ENCODE data around the gene MNAT1. TPM values are rescaled to one million over a fixed set of nuclear protein-coding genes. Genes with fewer than 3 reads are reported as not detected.

The MNAT1 gene
- total RNA-seq, 1 experiment from 2014 or later = 79.7 TPM

DNA sequence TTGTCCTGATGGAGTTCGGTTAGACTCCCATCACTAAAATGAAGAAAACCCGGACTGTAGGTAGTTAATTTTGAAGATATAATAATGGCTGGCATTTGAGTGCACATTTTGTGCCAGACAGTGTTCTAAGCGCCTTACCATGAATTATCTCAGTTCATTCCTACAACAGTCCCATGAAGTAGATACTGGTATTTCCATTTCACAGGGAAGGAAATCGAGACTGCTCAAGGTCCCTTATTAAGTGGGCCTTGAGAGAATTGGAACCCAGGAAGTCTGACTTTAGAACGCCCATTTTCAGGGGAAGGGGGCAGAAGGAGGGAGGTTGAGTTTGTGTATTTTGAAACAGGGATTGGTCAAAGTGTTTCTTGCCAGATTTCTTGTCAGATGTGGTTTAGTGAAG lies 855 bp downstream of the MNAT1 start:
- Histone ChIP-seq H3F3A (ENCODE audit: insufficient read depth, low read depth) (no peaks in the 10 kb centered on the region; the same call in 1 of the 2 replicates), H3K27ac (peak overlapping the region; percentile 31; the same call in 1 of the 2 replicates), H3K36me3 (ENCODE audit: low read depth) (no peaks in the 10 kb centered on the region), H4K20me1 (ENCODE audit: insufficient read depth) (no peaks in the 10 kb centered on the region), H2AFZ (peak overlapping the region; percentile 93), H3K9me3 (ENCODE audit: insufficient read depth, low read depth) (no peaks in the 10 kb centered on the region), H3K27me3 (ENCODE audit: insufficient read depth, low read depth) (no peaks in the 10 kb centered on the region), H3K4me2 (peak overlapping the region; percentile 85), H3K4me1 (replicated peaks; ENCODE audit: insufficient read depth) (peaks cover 24% of the 10 kb centered on the region), H3K4me3 (peak overlapping the region; percentile 73), H3K9me2 (ENCODE audit: insufficient read depth) (no peaks in the 10 kb centered on the region), H3K79me2 (ENCODE audit: low read depth) (peaks cover 59% of the 10 kb centered on the region)
- CTCF ChIA-PET = no interaction called here
- DNase-seq = no peak
- no TSS peak for BruUV-seq (replicated peaks)
- intact Hi-C loops (cut with micrococcal nuclease; ENCODE audit: unreplicated experiment) = loop anchor here (5.0 kb wide), 1 partner anchor 247 kb away; the partner anchor contains the start of genes SLC38A6 and TRMT5
- POLR2A ChIA-PET (ENCODE audit: unreplicated experiment) = interaction anchor here (0.6 kb wide), 1 partner anchor 17 kb away, joined by 4 read pairs; no protein-coding TSS in a partner anchor
- TF ChIP-seq EZH2 (IDR thresholded peaks at IDR 0.05; ENCODE audit: low read depth) = no peak
- TF ChIP-seq, protein P1, sequence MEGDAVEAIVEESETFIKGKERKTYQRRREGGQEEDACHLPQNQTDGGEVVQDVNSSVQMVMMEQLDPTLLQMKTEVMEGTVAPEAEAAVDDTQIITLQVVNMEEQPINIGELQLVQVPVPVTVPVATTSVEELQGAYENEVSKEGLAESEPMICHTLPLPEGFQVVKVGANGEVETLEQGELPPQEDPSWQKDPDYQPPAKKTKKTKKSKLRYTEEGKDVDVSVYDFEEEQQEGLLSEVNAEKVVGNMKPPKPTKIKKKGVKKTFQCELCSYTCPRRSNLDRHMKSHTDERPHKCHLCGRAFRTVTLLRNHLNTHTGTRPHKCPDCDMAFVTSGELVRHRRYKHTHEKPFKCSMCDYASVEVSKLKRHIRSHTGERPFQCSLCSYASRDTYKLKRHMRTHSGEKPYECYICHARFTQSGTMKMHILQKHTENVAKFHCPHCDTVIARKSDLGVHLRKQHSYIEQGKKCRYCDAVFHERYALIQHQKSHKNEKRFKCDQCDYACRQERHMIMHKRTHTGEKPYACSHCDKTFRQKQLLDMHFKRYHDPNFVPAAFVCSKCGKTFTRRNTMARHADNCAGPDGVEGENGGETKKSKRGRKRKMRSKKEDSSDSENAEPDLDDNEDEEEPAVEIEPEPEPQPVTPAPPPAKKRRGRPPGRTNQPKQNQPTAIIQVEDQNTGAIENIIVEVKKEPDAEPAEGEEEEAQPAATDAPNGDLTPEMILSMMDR (conservative IDR thresholded peaks at IDR 0.05) = no peak

DNA sequence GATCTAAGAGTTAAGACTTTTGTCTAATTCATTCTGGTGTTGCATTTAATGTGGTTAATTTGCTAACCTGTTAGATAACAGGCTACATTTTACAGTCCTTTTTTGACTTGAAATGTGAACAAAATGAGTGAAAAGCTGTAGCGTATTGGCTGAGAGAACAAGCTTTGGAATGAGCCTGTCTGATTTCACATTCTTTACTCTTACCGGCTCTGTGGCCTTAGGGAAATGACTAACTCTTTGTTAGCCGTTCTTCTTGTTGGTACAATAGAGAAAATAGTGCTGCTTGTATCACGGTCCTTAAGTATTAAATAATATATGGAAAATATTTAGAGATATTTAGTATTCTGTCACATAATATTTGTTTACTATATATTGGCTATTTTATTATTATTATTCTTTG lies 1.9 kb downstream of the MNAT1 start:
- Histone ChIP-seq H3K9me2 (ENCODE audit: insufficient read depth) (no peaks in the 10 kb centered on the region), H3K36me3 (ENCODE audit: low read depth) (no peaks in the 10 kb centered on the region), H3K27ac (peak overlapping the region; percentile 55), H3F3A (ENCODE audit: insufficient read depth, low read depth) (no peaks in the 10 kb centered on the region; the same call in 1 of the 2 replicates), H4K20me1 (ENCODE audit: insufficient read depth) (no peaks in the 10 kb centered on the region), H3K9me3 (ENCODE audit: insufficient read depth, low read depth) (0 out of 2 replicates have a peak, but pooled peaks cover 3% of the 10 kb centered on the region), H3K4me1 (replicated peaks; ENCODE audit: insufficient read depth) (peaks cover 24% of the 10 kb centered on the region), H3K79me2 (ENCODE audit: low read depth) (peaks cover 69% of the 10 kb centered on the region), H2AFZ (no peak overlapping the region), H3K4me2 (peak overlapping the region; percentile 85), H3K4me3 (peak overlapping the region; percentile 73), H3K27me3 (ENCODE audit: insufficient read depth, low read depth) (no peaks in the 10 kb centered on the region)
- intact Hi-C loops (cut with micrococcal nuclease; ENCODE audit: unreplicated experiment) = loop anchor here (5.0 kb wide), 1 partner anchor 246 kb away; the partner anchor contains the start of genes SLC38A6 and TRMT5
- CTCF ChIA-PET = no interaction called here
- BruUV-seq (replicated peaks) = no TSS peak
- TF ChIP-seq EZH2 (IDR thresholded peaks at IDR 0.05; ENCODE audit: low read depth) = no peak
- TF ChIP-seq, protein P1 (conservative IDR thresholded peaks at IDR 0.05) = no peak
- POLR2A ChIA-PET (ENCODE audit: unreplicated experiment) = interaction anchor here (0.5 to 1.0 kb wide), 4 partner anchors 9 to 20 kb away, joined by 4 to 55 read pairs (median 7); partner anchors contain the start of gene SIX4
- DNase-seq = peak; percentile 10 to 87

DNA sequence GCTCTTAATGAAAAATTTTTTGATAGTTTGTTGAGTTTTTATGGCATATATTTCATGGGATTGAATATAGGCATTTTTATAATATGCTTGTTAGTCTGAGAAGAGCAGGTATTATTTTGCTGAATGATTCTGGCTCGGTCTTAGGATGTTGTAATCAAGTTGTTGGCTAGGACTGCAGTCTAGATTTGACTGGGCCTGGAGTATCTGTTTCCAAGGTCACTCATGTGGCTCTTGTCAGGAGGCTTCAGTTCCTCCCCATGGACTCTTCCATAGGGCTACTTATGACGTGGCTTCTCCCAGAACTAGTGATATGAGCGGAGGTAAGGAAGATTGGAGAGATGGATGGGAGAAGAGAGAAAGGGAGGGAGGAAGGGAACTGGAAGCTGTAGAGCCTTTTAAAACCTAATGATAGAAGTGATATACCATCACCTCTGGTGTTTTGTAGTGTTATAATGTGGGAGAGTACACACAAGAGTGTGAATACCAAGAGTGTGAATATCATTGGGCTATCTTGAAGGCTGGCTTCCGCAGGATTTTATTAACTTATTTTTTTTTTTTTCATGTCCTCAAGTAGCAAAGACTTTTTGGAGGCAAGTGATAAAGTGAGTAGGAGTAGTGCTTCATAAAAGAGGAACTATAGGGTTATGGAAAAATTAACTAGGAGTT lies 4.4 kb downstream of the MNAT1 start:
- intact Hi-C loops (cut with micrococcal nuclease; ENCODE audit: unreplicated experiment) = loop anchor here (5.0 kb wide), 1 partner anchor 243 kb away; the partner anchor contains the start of genes SLC38A6 and TRMT5
- Histone ChIP-seq H3K9me2 (ENCODE audit: insufficient read depth) (no peaks in the 10 kb centered on the region), H3K36me3 (ENCODE audit: low read depth) (0 out of 2 replicates have a peak, but pooled peaks cover 2% of the 10 kb centered on the region), H2AFZ (no peak overlapping the region), H3K9me3 (ENCODE audit: insufficient read depth, low read depth) (0 out of 2 replicates have a peak, but pooled peaks cover 14% of the 10 kb centered on the region), H3K79me2 (ENCODE audit: low read depth) (peaks cover 94% of the 10 kb centered on the region), H3F3A (ENCODE audit: insufficient read depth, low read depth) (no peaks in the 10 kb centered on the region; the same call in 1 of the 2 replicates), H3K27ac (no peak overlapping the region), H3K4me3 (no peak overlapping the region), H3K27me3 (ENCODE audit: insufficient read depth, low read depth) (no peaks in the 10 kb centered on the region), H3K4me2 (no peak overlapping the region), H3K4me1 (replicated peaks; ENCODE audit: insufficient read depth) (peaks cover 21% of the 10 kb centered on the region), H4K20me1 (ENCODE audit: insufficient read depth) (0 out of 2 replicates have a peak, but pooled peaks cover 8% of the 10 kb centered on the region)
- no TSS peak for BruUV-seq (replicated peaks)
- no peak for DNase-seq
- CTCF ChIA-PET = interaction anchor here (0.6 kb wide), 1 partner anchor 537 kb away, joined by 3 read pairs; no protein-coding TSS in a partner anchor
- POLR2A ChIA-PET (ENCODE audit: unreplicated experiment) = no interaction called here
- TF ChIP-seq, protein P1 (conservative IDR thresholded peaks at IDR 0.05) = no peak
- TF ChIP-seq EZH2 (IDR thresholded peaks at IDR 0.05; ENCODE audit: low read depth) = no peak

All from PC-9 (cell line).